ENCODE results near the gene CCDC127.
A peak's percentile ranks its signal among the peaks of the same experiment; 100 is the strongest.

Gene CCDC127

DNA sequence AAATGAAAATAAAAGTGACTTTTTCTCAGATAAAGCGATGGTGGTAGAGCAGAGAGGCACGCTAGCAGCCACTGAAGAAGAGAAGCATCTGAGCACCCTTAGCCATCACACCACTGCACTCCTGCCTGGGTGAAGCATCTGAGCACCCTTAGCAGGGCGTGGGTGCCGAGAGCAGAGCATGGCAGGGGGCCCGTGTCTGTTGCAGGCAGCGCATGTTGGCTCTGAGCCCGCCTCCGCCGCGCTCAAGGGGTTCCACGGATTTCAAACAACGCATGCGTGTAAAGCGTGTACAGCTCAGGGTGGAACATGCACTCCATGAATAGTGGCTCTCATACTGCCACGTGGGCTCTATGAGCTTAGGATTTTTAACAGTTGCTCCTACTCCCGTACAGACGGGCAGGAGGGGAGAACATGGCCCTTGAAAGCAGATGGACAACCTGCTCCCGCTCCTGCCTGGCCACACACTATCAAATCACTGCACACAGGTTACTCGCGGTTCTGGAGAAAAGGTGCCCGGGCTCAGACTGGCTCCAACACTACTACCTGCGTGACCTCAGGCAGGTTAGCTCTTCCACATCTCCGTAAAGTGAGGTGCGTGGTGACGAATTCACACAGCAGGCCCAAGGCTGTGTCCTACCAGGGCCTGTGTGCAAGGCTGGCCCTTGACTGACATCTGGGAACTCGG lies 14.6 kb downstream of the CCDC127 start:
- no peak for DNase-seq (ENCODE audit: low spot score)

DNA sequence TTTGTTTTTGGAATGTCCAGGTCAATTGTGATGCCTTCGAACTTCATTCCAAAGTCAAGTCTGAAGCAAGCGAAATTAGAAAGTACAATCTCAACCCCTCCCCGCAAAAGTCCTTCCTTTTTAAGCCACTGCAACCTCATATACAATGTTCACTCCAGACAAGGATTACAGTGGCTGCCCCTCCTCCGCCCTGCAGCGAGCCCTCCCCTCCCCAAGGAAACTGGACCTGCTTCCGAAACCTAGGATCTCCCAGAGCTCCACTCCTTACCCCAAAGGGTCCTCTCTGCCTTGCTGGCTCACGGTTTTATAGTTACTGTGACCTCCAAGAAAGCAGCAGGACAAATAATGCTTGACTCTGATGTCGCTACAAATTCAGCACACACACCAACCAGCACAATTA lies 16.3 kb downstream of the CCDC127 start:
- no peak for DNase-seq (ENCODE audit: low spot score)

DNA sequence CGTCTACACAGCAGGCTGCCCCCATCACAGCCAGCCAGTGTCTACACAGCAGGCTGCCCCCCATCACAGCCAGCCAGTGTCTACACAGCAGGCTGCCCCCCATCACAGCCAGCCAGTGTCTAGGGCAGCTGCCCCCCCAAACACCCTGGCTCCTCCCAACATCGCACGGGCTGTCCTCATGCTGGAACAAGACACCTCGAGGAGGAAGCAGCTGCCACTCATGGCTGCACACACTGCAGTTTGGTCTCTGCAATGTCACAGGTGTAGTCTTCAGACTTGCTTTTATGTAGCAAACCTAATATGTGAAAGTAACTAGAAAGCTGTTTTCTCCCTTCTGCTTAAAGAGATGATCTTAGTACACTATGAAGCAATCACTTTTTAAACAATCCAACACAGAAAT lies 17.0 kb downstream of the CCDC127 start:
- DNase-seq (ENCODE audit: low spot score), result no peak

DNA sequence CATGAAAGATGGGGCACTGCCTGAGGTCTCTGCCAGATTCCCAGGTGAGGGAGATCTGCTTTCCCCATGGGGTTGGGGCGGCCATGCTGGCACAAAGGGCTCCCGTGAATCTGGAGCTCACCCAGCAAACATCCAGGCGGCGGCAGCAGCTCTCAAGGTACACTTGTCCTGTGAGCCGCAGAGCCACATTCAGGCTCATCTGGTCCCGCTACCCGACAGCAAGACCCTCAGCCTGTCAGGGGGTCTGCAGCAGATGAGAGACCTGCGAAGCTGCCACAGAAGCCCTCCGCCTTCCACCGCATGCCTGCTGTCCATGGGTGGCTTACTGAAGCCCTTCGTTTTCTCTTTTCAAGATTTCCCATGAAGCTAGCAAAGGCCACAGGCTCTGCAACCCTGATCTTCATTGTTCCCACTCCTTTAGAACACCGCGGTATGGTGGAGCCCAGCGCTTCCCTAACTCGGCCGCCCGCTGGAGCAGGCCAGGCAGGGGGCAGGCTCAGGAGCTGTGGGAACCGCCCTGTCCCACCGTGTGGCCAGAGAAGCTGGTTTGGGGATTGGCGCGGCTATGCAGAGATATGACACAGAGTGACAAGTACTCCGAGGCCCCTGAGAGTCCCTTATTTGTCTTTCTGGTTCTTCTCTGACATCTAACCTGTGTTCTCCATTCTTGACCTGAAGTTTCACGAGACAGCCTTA lies 17.9 kb downstream of the CCDC127 start:
- DNase-seq (ENCODE audit: low spot score), result no peak

DNA sequence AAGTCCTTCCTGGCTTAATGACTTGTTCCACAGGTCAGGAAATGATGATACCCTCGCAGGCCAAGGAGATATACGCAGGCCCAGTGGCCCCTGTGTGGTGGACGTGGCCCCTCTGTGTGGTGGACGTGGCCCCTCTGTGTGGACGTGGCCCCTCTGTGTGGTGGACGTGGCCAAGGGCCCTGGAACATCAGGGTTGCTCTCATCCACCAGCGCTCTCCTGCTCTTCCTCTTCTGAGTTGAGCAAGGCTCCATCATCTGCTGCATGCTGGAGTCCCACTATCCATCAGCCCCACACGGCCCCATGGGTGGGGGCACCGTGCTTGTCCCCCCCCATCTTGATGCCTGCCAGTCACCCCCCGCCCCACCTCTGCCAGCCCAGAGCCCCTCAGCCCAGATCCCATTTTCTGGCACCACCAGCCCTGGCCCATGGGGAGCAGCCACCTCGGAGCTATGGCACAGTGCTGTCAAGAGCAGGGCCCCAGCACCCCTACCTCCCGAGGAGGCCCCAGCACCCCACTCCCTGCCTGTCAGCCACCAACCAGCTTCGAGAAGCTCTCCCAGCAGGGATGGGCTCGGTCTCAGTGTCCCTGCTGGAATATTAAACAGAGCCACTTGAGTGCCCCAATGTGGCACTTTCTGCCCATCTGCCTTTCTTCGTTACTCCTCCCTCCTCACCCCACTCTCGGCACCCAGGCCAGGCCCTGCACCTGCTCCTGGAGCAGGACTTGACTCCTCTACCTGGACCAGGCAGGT lies 18.6 kb downstream of the CCDC127 start:
- DNase-seq (ENCODE audit: low spot score), result no peak

- no peak for DNase-seq (ENCODE audit: low spot score)
Measured at GRCh38 chr5:198516-199196, 19.3 kb downstream of the CCDC127 start.

GRCh38 chr5:197892-198489 lies 20.0 kb downstream of the CCDC127 start:
- no peak for DNase-seq (ENCODE audit: low spot score)

- DNase-seq (ENCODE audit: low spot score), result peak; percentile 53
Measured at GRCh38 chr5:197031-197430, 20.9 kb downstream of the CCDC127 start.

DNA sequence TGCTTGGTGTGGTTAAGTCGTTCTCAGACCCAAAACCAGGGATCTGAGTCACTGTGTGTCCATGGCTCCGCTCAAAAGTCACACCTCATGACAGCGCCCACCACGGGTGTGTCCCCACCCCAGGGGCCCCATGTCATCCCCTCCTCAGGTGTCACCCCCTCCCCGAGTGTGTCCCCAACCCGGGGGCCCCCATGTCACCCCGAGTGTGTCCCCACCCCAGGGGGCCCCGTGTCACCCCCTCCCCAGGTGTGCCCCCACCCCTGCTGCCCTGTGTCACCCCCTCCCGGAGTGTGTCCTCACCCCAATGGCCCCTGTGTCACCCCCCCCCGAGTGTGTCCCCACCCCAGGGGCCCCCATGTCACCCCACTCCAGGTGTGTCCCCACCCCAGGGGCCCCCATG lies 21.6 kb downstream of the CCDC127 start:
- no peak for DNase-seq (ENCODE audit: low spot score)

GRCh38 chr5:195401-196160 lies 22.4 kb downstream of the CCDC127 start:
- no peak for DNase-seq (ENCODE audit: low spot score)

DNA sequence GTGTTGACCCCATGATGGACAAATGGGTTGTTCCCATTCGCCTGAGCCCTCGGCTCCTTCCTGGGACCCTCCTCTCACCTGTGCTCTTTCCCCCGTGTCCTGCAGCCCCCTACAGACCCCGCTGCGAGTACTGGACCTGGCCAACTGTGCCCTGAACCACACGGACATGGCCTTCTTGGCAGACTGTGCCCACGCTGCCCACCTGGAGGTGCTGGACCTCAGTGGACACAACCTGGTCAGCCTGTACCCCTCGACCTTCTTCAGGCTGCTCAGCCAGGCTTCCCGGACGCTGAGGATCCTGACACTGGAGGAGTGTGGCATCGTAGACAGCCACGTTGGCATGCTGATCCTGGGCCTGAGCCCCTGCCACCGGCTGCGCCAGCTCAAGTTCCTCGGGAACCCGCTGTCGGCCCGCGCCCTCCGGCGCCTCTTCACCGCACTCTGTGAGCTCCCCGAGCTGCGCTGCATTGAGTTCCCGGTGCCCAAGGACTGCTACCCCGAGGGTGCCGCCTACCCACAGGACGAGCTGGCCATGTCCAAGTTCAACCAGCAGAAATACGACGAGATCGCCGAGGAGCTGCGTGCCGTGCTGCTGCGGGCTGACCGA lies 23.2 kb downstream of the CCDC127 start:
- DNase-seq (ENCODE audit: low spot score), result no peak

DNA sequence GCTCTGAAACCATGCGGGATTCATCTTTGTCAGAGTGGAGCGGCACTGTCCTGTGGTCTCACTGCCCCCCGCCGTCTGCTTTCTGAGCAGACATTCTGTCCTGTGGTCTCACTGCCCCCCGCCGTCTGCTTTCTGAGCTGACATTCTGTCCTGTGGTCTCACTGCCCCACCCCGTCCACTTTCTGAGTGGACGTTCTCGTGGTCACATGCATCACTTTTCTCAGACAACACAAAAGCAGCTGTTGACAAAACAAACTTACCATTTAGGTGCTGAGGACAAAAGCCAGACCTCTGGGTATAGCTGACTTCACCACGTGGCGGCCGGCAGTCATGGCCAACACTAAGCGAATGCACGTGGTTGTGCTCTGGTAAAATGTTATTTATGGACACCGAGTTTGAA lies 23.9 kb downstream of the CCDC127 start:
- DNase-seq (ENCODE audit: low spot score), result no peak

DNA sequence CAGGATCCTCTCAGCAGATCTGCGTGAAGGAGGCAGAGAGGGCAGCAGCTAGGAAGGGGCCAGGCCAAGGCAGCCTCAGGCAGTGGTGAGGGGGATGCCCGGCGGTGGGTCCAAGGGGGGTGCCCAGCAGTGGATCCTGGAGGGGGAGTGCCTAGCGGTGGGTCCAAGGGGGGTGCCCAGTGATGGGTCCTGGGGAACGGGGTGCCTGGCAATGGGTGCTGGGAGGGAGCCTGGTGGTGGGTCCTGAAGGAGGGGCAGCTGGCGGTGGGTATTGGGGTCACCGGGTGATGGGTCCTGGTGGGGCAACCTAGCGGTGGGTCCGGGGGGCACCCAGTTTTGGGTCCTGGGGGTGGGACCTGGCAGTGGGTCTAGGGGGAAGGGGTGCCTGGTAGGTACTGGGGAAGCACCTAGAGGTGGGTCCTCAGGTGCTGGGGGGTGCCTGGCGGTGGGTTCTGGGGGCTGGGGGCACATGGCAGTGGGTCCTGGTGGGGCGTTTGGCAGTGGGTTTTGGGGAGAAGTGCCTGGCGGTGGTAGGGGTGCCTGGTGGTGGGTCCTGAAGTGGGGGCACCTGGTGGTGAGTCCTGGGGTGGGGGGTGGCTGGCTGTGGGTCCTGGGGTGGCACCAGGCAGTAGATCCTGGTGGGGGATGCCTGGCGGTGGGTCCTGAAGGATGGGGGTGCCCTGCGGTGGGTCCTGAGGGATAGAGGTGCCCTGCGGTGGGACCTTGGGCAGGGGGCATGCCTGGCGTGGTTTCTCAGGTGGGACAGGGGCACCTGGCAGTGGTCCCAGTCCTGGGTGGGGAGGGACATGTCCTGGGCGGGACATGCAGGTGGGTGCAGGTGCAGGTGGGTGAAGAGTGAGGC lies 24.8 kb downstream of the CCDC127 start:
- DNase-seq (ENCODE audit: low spot score), result no peak

DNA sequence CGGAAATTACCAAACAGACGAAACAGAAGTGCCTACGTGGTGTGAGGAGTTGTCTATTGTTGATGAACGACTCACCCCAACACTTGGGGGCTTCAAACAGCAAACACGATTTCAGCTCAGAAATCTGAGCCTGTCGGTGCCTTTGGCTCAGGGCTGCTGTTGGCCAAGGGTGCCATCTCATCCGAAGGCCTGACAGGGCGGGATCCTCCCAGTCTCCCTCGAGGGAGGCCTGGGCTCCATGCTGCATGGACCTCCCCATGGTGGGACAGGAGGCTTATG lies 25.3 kb downstream of the CCDC127 start:
- no peak for DNase-seq (ENCODE audit: low spot score)

GRCh38 chr5:191949-192690 lies 25.8 kb downstream of the CCDC127 start:
- DNase-seq (ENCODE audit: low spot score), result no peak

GRCh38 chr5:191036-191948 lies 26.7 kb downstream of the CCDC127 start, which contains the start of gene LRRC14B:
Gene LRRC14B, plus strand, starts transcription at chr5:191495. Its CDS starts 44 bp downstream, at chr5:191539.
- DNase-seq (ENCODE audit: low spot score), result no peak

- DNase-seq (ENCODE audit: low spot score), result no peak
Measured at GRCh38 chr5:190366-191035, 27.5 kb downstream of the CCDC127 start.

DNA sequence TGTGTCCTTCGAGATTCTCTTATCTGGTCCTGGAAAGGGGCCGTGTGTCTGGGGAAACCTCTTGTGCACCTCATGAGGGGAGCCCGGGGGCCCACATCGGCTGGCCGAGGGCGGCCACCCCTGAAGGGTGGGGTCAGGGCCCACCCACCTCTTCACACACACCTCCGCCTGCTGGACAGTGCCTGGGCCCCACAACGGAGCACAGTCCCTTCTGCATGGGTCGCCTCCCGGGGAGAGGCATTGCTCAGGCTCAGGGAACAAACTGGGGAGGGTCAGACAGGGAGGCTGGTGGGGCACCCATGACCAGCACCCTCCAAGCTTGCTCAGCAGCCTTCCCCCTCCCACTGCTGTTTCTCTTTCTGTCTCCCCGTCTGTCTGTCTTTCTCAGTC lies 28.0 kb downstream of the CCDC127 start:
- no peak for DNase-seq (ENCODE audit: low spot score)
